SKM-1 treated with dmso at 0.1 percent for 144 hours (cell line): ENCODE results near the gene APOE.

Experiments used
- DNase-seq: peaks from one replicate; lab custom pipeline; 2025; ENCODE audit not compliant: unreplicated experiment; lab: John Stamatoyannopoulos, UW

APOE gene

GRCh38 chr19:44951179-44952159 is 45.9 kb downstream of the APOE start:
- DNase-seq: peak; percentile 33

- DNase-seq: no peak
Observed at GRCh38 chr19:44954278-44954648, 48.7 kb downstream of the APOE start.

- DNase-seq: peak; percentile 81
Observed at GRCh38 chr19:44954649-44955504, 49.3 kb downstream of the APOE start, which contains the start of gene CLPTM1. Gene CLPTM1 (plus strand): TSS chr19:44955380. CDS start chr19:44955396, 16 bp downstream.

DNA sequence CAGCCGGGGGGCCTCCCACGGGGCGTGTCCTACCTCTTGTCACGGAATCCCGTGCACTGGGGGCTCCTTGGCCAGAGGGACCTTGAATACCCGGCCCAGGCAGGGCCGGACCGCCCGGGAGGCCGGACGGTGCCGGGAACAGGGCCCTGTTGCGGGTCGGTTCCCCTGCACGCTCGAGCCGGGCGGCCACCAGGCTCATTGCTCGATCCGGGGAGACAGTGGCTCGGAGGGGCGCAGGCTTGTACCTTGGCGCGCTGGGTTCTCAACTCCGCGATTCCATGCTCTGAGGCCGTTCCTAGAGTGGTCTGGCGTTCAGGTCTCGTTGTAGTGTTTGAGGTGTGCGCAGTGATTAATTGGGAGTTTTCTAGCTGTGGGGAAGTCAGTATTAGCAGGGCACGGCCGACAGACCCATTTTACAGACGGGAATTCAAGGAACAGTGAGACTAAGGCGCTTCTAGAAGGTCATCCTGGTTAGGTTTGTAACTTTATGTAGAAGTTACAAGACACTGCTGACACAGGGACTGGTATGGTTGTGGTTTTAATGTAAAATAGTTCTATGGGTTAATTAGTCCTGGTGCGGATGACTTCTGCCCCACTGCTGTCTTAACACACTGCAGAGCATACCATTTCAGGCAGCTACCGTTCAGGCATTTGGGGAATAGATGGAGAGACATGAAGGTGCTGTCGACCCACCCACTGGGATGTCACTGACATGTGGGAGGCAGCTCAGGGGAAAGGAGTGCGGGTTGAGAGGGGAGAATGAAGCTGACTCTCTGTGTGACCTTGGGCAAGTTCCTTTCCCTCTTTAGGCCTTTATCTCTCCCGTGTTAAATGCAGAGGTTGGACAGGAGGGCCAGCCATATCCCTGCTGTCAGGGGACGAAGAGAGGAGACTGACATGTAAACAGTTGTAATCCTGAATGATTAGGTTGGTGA is 50.2 kb downstream of the APOE start:
- no peak for DNase-seq

DNA sequence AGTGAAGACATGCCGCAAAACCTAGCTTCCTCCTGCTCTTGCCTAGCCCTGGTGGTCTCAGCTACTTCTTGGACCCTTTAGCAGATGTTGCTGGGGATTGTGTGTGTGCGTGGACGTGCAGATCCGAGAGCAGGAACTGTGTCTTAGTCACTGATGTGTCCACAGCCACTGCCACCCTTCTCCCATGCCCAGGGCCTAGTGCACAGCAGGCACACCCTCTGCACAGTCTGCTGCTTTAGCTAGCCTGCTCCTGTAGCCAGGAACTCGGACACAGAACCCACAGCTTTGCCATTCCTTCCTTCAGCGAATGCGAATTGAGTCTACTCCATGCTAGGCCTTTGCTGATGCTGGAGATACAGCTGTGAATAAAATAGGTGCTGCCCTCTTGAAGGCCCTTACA is 51.9 kb downstream of the APOE start:
- DNase-seq: no peak

GRCh38 chr19:44958090-44958489 is 52.5 kb downstream of the APOE start:
- DNase-seq: no peak
